Osteoblast (primary cell): ENCODE measurements around the gene IREB2. TPM values are rescaled to one million over a fixed set of nuclear protein-coding genes. Genes with fewer than 3 reads are reported as not detected.

Experiments
- DNase-seq: peaks from one replicate; pipeline ENCODE4 v3.0.0; 2011; ENCODE audit warnings: low spot score, mixed read lengths; ENCODE audit not compliant: insufficient read length; ENCODE audit errors: missing footprints
- H2AFZ ChIP-seq: 2 replicates; pipeline ENCODE4 v1.6.0; 2011; ENCODE audit warnings: mild to moderate bottlenecking, low read length
- H3K27ac ChIP-seq: 2 replicates; pipeline ENCODE4 v1.5.1; 2011; ENCODE audit warnings: mild to moderate bottlenecking, low read depth, low read length, moderate library complexity
- H3K27me3 ChIP-seq: 2 replicates; pipeline ENCODE4 v1.6.0; 2012; ENCODE audit warnings: mild to moderate bottlenecking, control low read depth, inconsistent platforms, low read length, moderate library complexity; ENCODE audit not compliant: insufficient read depth
- H3K36me3 ChIP-seq: 2 replicates; pipeline ENCODE4 v1.5.1; 2011; ENCODE audit warnings: mild to moderate bottlenecking, low read length, control low read depth, moderate library complexity; ENCODE audit not compliant: insufficient read depth
- H3K4me1 ChIP-seq: 2 replicates; pipeline ENCODE4 v1.5.1; 2011; ENCODE audit warnings: mild to moderate bottlenecking, low read length, control low read depth, moderate library complexity; ENCODE audit not compliant: insufficient read depth
- H3K4me2 ChIP-seq: 2 replicates; pipeline ENCODE4 v1.6.0; 2011; ENCODE audit warnings: mild to moderate bottlenecking, low read length; ENCODE audit not compliant: insufficient read depth
- H3K4me3 ChIP-seq: fragments of 200-600 bp; sonication (generic); 3 replicates; pipeline ENCODE4 v1.5.1; 2012; ENCODE audit warnings: mild to moderate bottlenecking, low read length, inconsistent platforms; ENCODE audit not compliant: insufficient read depth
- H3K79me2 ChIP-seq: 2 replicates; pipeline ENCODE4 v1.6.0; 2012; ENCODE audit warnings: mild to moderate bottlenecking, low read length, control low read depth, inconsistent platforms; ENCODE audit not compliant: insufficient read depth
- H3K9me3 ChIP-seq: 2 replicates; pipeline ENCODE4 v1.5.1; 2011; ENCODE audit warnings: low read depth, low read length, control low read depth
- H4K20me1 ChIP-seq: 2 replicates; pipeline ENCODE4 v1.6.0; 2012; ENCODE audit warnings: mild to moderate bottlenecking, low read length, control low read depth; ENCODE audit not compliant: insufficient read depth
- CTCF ChIP-seq: IDR thresholded peaks from 2 replicates; pipeline ENCODE4 v1.5.1; 2011; ENCODE audit warnings: mild to moderate bottlenecking, low read depth, low read length, moderate library complexity; ENCODE audit errors: extremely low read depth
- total RNA-seq: library from RNA; depleted of rRNA; stranded (reverse); fragments of >200 nt; gene quantifications from 2 replicates; pipeline ENCODE4 v1.2.3, GENCODE V29; 2012

The IREB2 gene
- total RNA-seq, 1 donor = 26.8 TPM

GRCh38 chr15:78393137-78393536 is 44.9 kb upstream of the IREB2 start:
- Histone ChIP-seq H3K36me3 (no peaks in the 10 kb centered on the region), H2AFZ (no peak overlapping the region), H3K79me2 (no peaks in the 10 kb centered on the region), H3K4me3 (no peak overlapping the region), H4K20me1 (no peaks in the 10 kb centered on the region), H3K9me3 (no peaks in the 10 kb centered on the region), H3K4me2 (no peak overlapping the region), H3K4me1 (peaks cover 6% of the 10 kb centered on the region), H3K27ac (no peak overlapping the region), H3K27me3 (peaks cover 49% of the 10 kb centered on the region)
- no peak for DNase-seq
- no peak for TF ChIP-seq CTCF

- Histone ChIP-seq H3K9me3 (no peaks in the 10 kb centered on the region), H3K4me3 (no peak overlapping the region), H3K36me3 (no peaks in the 10 kb centered on the region), H2AFZ (no peak overlapping the region), H3K79me2 (no peaks in the 10 kb centered on the region), H3K27me3 (peaks cover 53% of the 10 kb centered on the region), H3K4me2 (no peak overlapping the region), H4K20me1 (no peaks in the 10 kb centered on the region), H3K4me1 (peaks cover 6% of the 10 kb centered on the region), H3K27ac (no peak overlapping the region)
- TF ChIP-seq CTCF = no peak
- no peak for DNase-seq
These were observed 44.0 kb upstream of the IREB2 start for GRCh38 chr15:78394026-78394425.

GRCh38 chr15:78394981-78395616 is 42.9 kb upstream of the IREB2 start:
- no peak for DNase-seq
- Histone ChIP-seq H3K4me3 (no peak overlapping the region), H3K36me3 (no peaks in the 10 kb centered on the region), H3K27ac (no peak overlapping the region), H3K4me1 (peaks cover 6% of the 10 kb centered on the region), H2AFZ (no peak overlapping the region), H3K79me2 (no peaks in the 10 kb centered on the region), H4K20me1 (no peaks in the 10 kb centered on the region), H3K4me2 (no peak overlapping the region), H3K27me3 (peaks cover 52% of the 10 kb centered on the region), H3K9me3 (no peaks in the 10 kb centered on the region)
- TF ChIP-seq CTCF = no peak

- H3K27me3 ChIP-seq = peaks cover 43% of the 10 kb centered on the region
- H3K9me3 ChIP-seq = no peaks in the 10 kb centered on the region
- H3K27ac ChIP-seq = no peak overlapping the region
- H3K4me3 ChIP-seq = no peak overlapping the region
- no peak for TF ChIP-seq CTCF
- H3K4me2 ChIP-seq = no peak overlapping the region
- H4K20me1 ChIP-seq = no peaks in the 10 kb centered on the region
- peaks cover 6% of the 10 kb centered on the region for H3K4me1 ChIP-seq
- no peak overlapping the region for H2AFZ ChIP-seq
- no peak for DNase-seq
- no peaks in the 10 kb centered on the region for H3K36me3 ChIP-seq
- no peaks in the 10 kb centered on the region for H3K79me2 ChIP-seq
These were observed 41.7 kb upstream of the IREB2 start for GRCh38 chr15:78396186-78396814.
